Activated B cell treated with CpG ODN at 0.5 μM for 24 hours (primary cell): ENCODE measurements around the gene MAZ. TPM values are rescaled to one million over a fixed set of nuclear protein-coding genes. Genes with fewer than 3 reads are reported as not detected.

Experiments
- ATAC-seq: fragments of 200-7000 bp; cut with Tn5 transposase; one replicate; pipeline ENCODE4 v1.10.0; 2021; ENCODE audit warnings: low read depth, mild to moderate bottlenecking, moderate library complexity
- CTCF ChIA-PET: fragments of 350-600 bp; sonication (Branson Sonifier 250); formaldehyde crosslinking; loops from one replicate; lab custom pipeline; 2021; ENCODE audit warnings: antibody characterized with exemption; lab: Charles Lee
- POLR2A ChIA-PET: fragments of 350-600 bp; sonication (Branson Sonifier 250); formaldehyde crosslinking; loops from one replicate; lab custom pipeline; 2021; ENCODE audit warnings: antibody characterized with exemption; lab: Charles Lee
- DNase-seq: peaks from one replicate; pipeline ENCODE4 v3.0.0; 2022
- H3K27ac Mint-ChIP-seq: one replicate; pipeline ENCODE4 v1.8.0; 2020; ENCODE audit warnings: mixed read lengths
- H3K27me3 Mint-ChIP-seq: one replicate; pipeline ENCODE4 v1.8.0; 2021; ENCODE audit warnings: mixed read lengths
- H3K36me3 Mint-ChIP-seq: one replicate; pipeline ENCODE4 v1.8.0; 2021; ENCODE audit warnings: low read depth, mixed read lengths
- H3K4me1 Mint-ChIP-seq: one replicate; pipeline ENCODE4 v1.8.0; 2021; ENCODE audit warnings: mixed read lengths
- H3K4me3 Mint-ChIP-seq: one replicate; pipeline ENCODE4 v1.8.0; 2020; ENCODE audit warnings: mild to moderate bottlenecking, mixed read lengths
- H3K9me3 Mint-ChIP-seq: one replicate; pipeline ENCODE4 v1.8.0; 2020; ENCODE audit warnings: mixed read lengths
- CTCF ChIP-seq: fragments of 200-600 bp; IDR thresholded peaks from one replicate; pipeline ENCODE4 v1.8.0; 2022; ENCODE audit warnings: antibody characterized with exemption, mild to moderate bottlenecking
- intact Hi-C: fragments of 100-400 bp; cut with micrococcal nuclease; formaldehyde crosslinking; loops from one replicate; pipeline ENCODE4 v1.15.1; 2024
- total RNA-seq: library from RNA; stranded (reverse); gene quantifications from 2 replicates; pipeline ENCODE4 v1.2.3, GENCODE V29; 2022

Gene MAZ
- total RNA-seq, 1 donor from 2014 or later = 187 TPM

GRCh38 chr16:29845656-29846055 lies 39.3 kb downstream of the MAZ start:
- intact Hi-C loops = no loop called here
- no peak for DNase-seq
- CTCF ChIA-PET = interaction anchor here (0.6 to 1.1 kb wide), 2 partner anchors 38 to 178 kb away, joined by 3 read pairs; partner anchors contain the start of gene C16orf92
- POLR2A ChIA-PET = no interaction called here
- TF ChIP-seq CTCF = no peak
- H3K4me1 Mint-ChIP-seq = no peaks in the 10 kb centered on the region
- peaks cover 57% of the 10 kb centered on the region for H3K36me3 Mint-ChIP-seq
- no peak overlapping the region for H3K27ac Mint-ChIP-seq
- no peaks in the 10 kb centered on the region for H3K9me3 Mint-ChIP-seq
- no peaks in the 10 kb centered on the region for H3K27me3 Mint-ChIP-seq
- no peak overlapping the region for H3K4me3 Mint-ChIP-seq
- no peak for ATAC-seq

DNA sequence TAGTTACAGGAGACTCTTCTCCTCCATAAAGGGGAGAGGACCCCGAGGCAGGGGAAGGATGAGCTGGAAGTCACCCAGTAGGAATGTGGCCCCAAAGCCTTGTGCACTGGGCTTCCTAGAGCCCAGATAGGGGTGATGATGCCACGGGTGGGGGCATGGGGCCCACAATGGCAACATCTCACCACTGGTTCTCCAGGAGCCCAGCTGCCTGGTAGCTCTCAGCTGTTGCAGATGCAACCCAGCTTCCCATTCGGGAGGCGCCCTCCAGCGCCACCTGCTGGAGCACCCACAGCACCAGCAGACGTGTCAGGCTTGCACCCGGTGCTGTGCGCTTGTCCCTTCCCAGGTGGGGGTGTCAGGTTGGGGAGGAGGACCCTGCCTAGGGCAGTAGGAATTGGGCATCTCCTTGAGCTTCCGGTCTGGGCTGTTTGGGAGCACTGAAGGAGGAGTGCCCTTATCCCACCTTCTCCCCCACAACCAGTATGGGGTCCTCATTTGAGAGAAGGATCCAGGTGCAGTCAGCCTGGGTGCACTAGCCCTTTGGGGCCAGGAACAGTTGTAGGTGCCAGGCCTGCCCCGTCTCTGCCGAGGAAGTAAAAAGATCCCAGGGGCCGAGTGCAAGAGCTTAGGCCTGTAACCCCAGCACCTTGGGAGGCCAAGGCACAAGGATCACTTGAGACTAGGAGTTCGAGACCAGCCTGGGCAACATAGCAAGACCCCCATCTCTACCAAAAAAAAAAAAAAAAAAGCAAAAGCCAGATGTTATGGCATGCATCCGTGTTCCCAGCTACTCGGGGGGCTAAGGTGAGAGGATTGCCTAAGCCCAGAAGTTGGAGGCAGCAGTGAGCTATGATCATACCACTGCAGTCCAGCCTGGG lies 42.3 kb downstream of the MAZ start:
- Mint-ChIP-seq H3K9me3 (no peaks in the 10 kb centered on the region), H3K36me3 (peaks cover 39% of the 10 kb centered on the region), H3K4me1 (no peaks in the 10 kb centered on the region), H3K27ac (no peak overlapping the region), H3K27me3 (no peaks in the 10 kb centered on the region), H3K4me3 (no peak overlapping the region)
- POLR2A ChIA-PET = interaction anchor here (0.6 to 3.0 kb wide), 8 partner anchors 28 to 148 kb away, joined by 3 to 14 read pairs (median 6); partner anchors contain the start of genes KIF22, MAZ, MVP and PAGR1
- TF ChIP-seq CTCF = peak; percentile 52
- CTCF ChIA-PET = interaction anchor here (0.6 to 3.3 kb wide), 25 partner anchors 8 to 250 kb away, joined by 3 to 43 read pairs (median 4); partner anchors contain the start of genes CDIPT, MVP and PAGR1
- ATAC-seq = peak; percentile 82
- peak; percentile 60 for DNase-seq
- intact Hi-C loops = loop anchor here (1.0 kb wide), 5 partner anchors 27 to 156 kb away; partner anchors contain the start of gene KIF22

GRCh38 chr16:29849505-29849904 lies 43.2 kb downstream of the MAZ start:
- ATAC-seq (no peak), DNase-seq (no peak)
- Mint-ChIP-seq H3K27me3 (no peaks in the 10 kb centered on the region), H3K36me3 (peaks cover 32% of the 10 kb centered on the region), H3K4me1 (no peaks in the 10 kb centered on the region), H3K9me3 (no peaks in the 10 kb centered on the region), H3K4me3 (no peak overlapping the region), H3K27ac (no peak overlapping the region)
- intact Hi-C loops = no loop called here
- CTCF ChIA-PET = interaction anchor here (0.6 to 3.3 kb wide), 5 partner anchors 11 to 158 kb away, joined by 3 to 43 read pairs (median 5); partner anchors contain the start of gene MVP
- POLR2A ChIA-PET = interaction anchor here (0.6 to 3.0 kb wide), 3 partner anchors 29 to 92 kb away, joined by 4 to 12 read pairs (median 6); partner anchors contain the start of genes KIF22 and MVP
- TF ChIP-seq CTCF = no peak

DNA sequence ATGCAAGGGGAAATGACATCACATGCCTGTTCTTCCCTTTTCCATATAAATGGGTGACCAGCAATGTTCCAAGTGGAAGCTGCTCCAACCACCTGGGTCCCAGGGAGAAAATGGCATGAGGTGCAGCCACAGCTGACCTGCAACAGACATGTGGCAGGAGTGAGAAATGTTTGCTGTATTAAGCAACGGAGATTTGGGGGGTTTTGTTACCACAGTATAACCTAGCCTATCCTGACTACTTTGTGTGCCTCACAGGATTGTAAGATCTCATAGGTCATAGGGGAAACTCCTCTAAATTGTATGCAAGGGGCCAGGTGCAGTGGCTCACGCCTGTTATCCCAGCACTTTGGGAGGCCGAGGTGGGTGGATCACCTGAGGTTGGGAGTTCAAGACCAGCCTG lies 44.7 kb downstream of the MAZ start:
- Mint-ChIP-seq H3K27ac (no peak overlapping the region), H3K9me3 (no peaks in the 10 kb centered on the region)
- intact Hi-C loops = no loop called here

More for the DNA sequence above, 44.7 kb downstream of the MAZ start:
- no peaks in the 10 kb centered on the region for H3K4me1 Mint-ChIP-seq
- no peak overlapping the region for H3K4me3 Mint-ChIP-seq
- peaks cover 18% of the 10 kb centered on the region for H3K36me3 Mint-ChIP-seq
- ATAC-seq = no peak
- no peaks in the 10 kb centered on the region for H3K27me3 Mint-ChIP-seq
- DNase-seq = no peak
- no peak for TF ChIP-seq CTCF
- POLR2A ChIA-PET = interaction anchor here (0.6 to 0.7 kb wide), 6 partner anchors 30 to 324 kb away, joined by 3 to 6 read pairs (median 5); no protein-coding TSS in a partner anchor
- CTCF ChIA-PET = no interaction called here
